HepG2 (cell line): ENCODE data around the gene FCHO2. TPM values are rescaled to one million over a fixed set of nuclear protein-coding genes. Genes with fewer than 3 reads are reported as not detected.

ENCODE experiments used
- ATAC-seq: fragments of 200-7000 bp; cut with Tn5 transposase; 3 replicates; pipeline ENCODE4 v1.9.1; 2020; ENCODE audit warnings: mild to moderate bottlenecking, moderate library complexity
- BruUV-seq: library from RNA; stranded (reverse); fragments of 400-500 nt; replicated peaks from 2 replicates; lab custom pipeline; 2021; lab: Mats Ljungman, UMichigan
- CTCF ChIA-PET: fragments of 300-600 bp; formaldehyde crosslinking; extraction: SDS; loops from one replicate; lab custom pipeline; 2021; ENCODE audit warnings: low total read pairs, inconsistent platforms, low intra/inter-chr PET ratio; lab: Yijun Ruan, JAX
- POLR2A ChIA-PET: fragments of 350-600 bp; sonication (Branson Sonifier 250); formaldehyde crosslinking; loops from one replicate; lab custom pipeline; 2020; ENCODE audit warnings: antibody characterized with exemption, inconsistent platforms; lab: Yijun Ruan, JAX
- DNase-seq: peaks from one replicate; pipeline ENCODE4 v3.0.0-alpha.2; 2015; ENCODE audit warnings: low spot score
- FAIRE-seq: peaks from 3 replicates; lab custom pipeline; 2011; peaks lifted over from hg19 to GRCh38; lab: Jason Lieb, UNC
- H2AFZ ChIP-seq: one replicate; pipeline ENCODE4 v1.6.1; 2011; ENCODE audit warnings: low read length, inconsistent platforms
- H3K27ac ChIP-seq: fragments of 300-600 bp; 3 replicates; pipeline ENCODE4 v1.8.0; 2011; ENCODE audit warnings: mixed run types, mild to moderate bottlenecking, mixed read lengths, low read length, inconsistent platforms; ENCODE audit not compliant: insufficient read depth; ENCODE audit errors: extremely low read length
- H3K27me3 ChIP-seq, 2 experiments: fragments of 200-600 bp in 1 of 2; 2 replicates in 1 of 2; 3 replicates in 1 of 2; pipeline versions ENCODE4 v1.6.0 to v1.8.0; 2011; ENCODE audit warnings: low read length in 2 of 2, mild to moderate bottlenecking in 2 of 2, moderate library complexity in 2 of 2, inconsistent platforms in 1 of 2; ENCODE audit not compliant: insufficient read depth in 2 of 2, control insufficient read depth in 1 of 2
- H3K36me3 ChIP-seq, 2 experiments: fragments of 200-600 bp in 1 of 2; replicated peaks in 1 of 2; 2 replicates in 1 of 2; 3 replicates in 1 of 2; pipeline versions ENCODE4 v1.5.1 to v1.8.0; 2011; ENCODE audit warnings: low read length in 2 of 2, inconsistent platforms in 1 of 2; ENCODE audit not compliant: insufficient read depth in 2 of 2, control insufficient read depth in 1 of 2
- H3K4me1 ChIP-seq: 2 replicates; pipeline ENCODE4 v1.5.1; 2012; ENCODE audit warnings: low read length, inconsistent platforms; ENCODE audit not compliant: insufficient read depth
- H3K4me2 ChIP-seq: 2 replicates; pipeline ENCODE4 v1.6.0; 2011; ENCODE audit warnings: low read depth, low read length, inconsistent platforms
- H3K4me3 ChIP-seq, 3 experiments: fragments of 200-600 bp in 1 of 3; sonication (generic), shearing (Covaris generic) in 1 of 3; replicated peaks in 1 of 3; 2 replicates each; pipeline ENCODE4 v1.5.1; 2011 to 2016; ENCODE audit warnings: low read length in 3 of 3, inconsistent platforms in 2 of 3, low read depth in 2 of 3, mild to moderate bottlenecking in 2 of 3, control low read depth in 1 of 3, mixed read lengths in 1 of 3; ENCODE audit not compliant: insufficient read depth in 1 of 3
- H3K79me2 ChIP-seq: one replicate; pipeline ENCODE4 v1.6.1; 2011; ENCODE audit warnings: low read length, inconsistent platforms; ENCODE audit not compliant: insufficient read depth
- H3K9ac ChIP-seq: 2 replicates; pipeline ENCODE4 v1.6.0; 2011; ENCODE audit warnings: mild to moderate bottlenecking, low read depth, low read length, inconsistent platforms; ENCODE audit not compliant: insufficient read depth
- H3K9me3 ChIP-seq: 2 replicates; pipeline ENCODE4 v1.5.1; 2012; ENCODE audit warnings: mild to moderate bottlenecking, low read length
- H4K20me1 ChIP-seq: 2 replicates; pipeline ENCODE4 v1.6.0; 2011; ENCODE audit warnings: inconsistent platforms, mild to moderate bottlenecking, low read length, moderate library complexity; ENCODE audit not compliant: insufficient read depth
- ARID2 ChIP-seq: sonication (generic); formaldehyde crosslinking; IDR thresholded peaks from 2 replicates; pipeline ENCODE4 v1.8.1; 2022; ENCODE audit warnings: mild to moderate bottlenecking, missing genetic modification reagents, borderline replicate concordance
- HOXA7 ChIP-seq: sonication (generic); formaldehyde crosslinking; IDR thresholded peaks from 2 replicates; pipeline ENCODE4 v1.8.1; 2022; ENCODE audit warnings: mild to moderate bottlenecking, missing genetic modification reagents, moderate library complexity
- KDM3A ChIP-seq: IDR thresholded peaks from 2 replicates; pipeline ENCODE4 v1.6.1; 2018; ENCODE audit warnings: low read depth, missing compliant biosample characterization
- KLF6 ChIP-seq: IDR thresholded peaks from 2 replicates; pipeline ENCODE4 v1.8.0; 2016; ENCODE audit warnings: missing biosample characterization, missing genetic modification reagents
- POLR2A ChIP-seq, 2 experiments: IDR thresholded peaks; 2 replicates each; pipeline ENCODE4 v1.6.1; 2011; ENCODE audit warnings: low read depth in 2 of 2, low read length in 2 of 2, mild to moderate bottlenecking in 1 of 2, moderate library complexity in 1 of 2; ENCODE audit not compliant: insufficient read depth in 1 of 2
- THAP11 ChIP-seq: IDR thresholded peaks from 2 replicates; pipeline ENCODE4 v1.6.1; 2016; ENCODE audit warnings: missing biosample characterization, missing genetic modification reagents
- TOPORS ChIP-seq: sonication (generic); formaldehyde crosslinking; IDR thresholded peaks from 2 replicates; pipeline ENCODE4 v1.8.0; 2023; ENCODE audit warnings: mild to moderate bottlenecking, missing genetic modification reagents
- ZNF30 ChIP-seq: sonication (generic); formaldehyde crosslinking; IDR thresholded peaks from 2 replicates; pipeline ENCODE4 v1.5.0; 2020; ENCODE audit warnings: mild to moderate bottlenecking, missing genetic modification reagents
- ZNF501 ChIP-seq: sonication (generic); formaldehyde crosslinking; IDR thresholded peaks from 2 replicates; pipeline ENCODE4 v1.5.1; 2020; ENCODE audit warnings: mild to moderate bottlenecking, moderate library complexity, missing genetic modification reagents
- ZNF570 ChIP-seq: sonication (generic); formaldehyde crosslinking; IDR thresholded peaks from 2 replicates; pipeline ENCODE4 v1.4.0; 2020; ENCODE audit warnings: mild to moderate bottlenecking, missing genetic modification reagents, borderline replicate concordance
- ZSCAN25 ChIP-seq: sonication (generic); formaldehyde crosslinking; IDR thresholded peaks from 2 replicates; pipeline ENCODE4 v1.8.0; 2022; ENCODE audit warnings: mild to moderate bottlenecking, missing genetic modification reagents
- WGBS: methylation state at CpG from one replicate; pipeline ENCODE4 v1.1.6; 2017; ENCODE audit warnings: low lambda C conversion rate; 5-methylcytosine and 5-hydroxymethylcytosine counted together
- in situ Hi-C: cut with HindIII; loops from 2 replicates; pipeline ENCODE4 v1.10.0; 2017; ENCODE audit warnings: low pct_unique_long_range_greater_than_20kb; ENCODE audit not compliant: extremely low pct_ligation_motif_present
- intact Hi-C: fragments of 100-400 bp; cut with micrococcal nuclease; formaldehyde crosslinking; loops from one replicate; pipeline ENCODE4 v1.10.0; 2022; ENCODE audit not compliant: unreplicated experiment
- polyA plus RNA-seq, 8 experiments: library from polyadenylated mRNA; depleted of rRNA in 3 of 8; stranded (reverse) in 7 of 8; unstranded in 1 of 8; fragments of >200 nt; fragmentation: Illumina TruSeq in 4 of 8; extraction: Trizol in 4 of 8; gene quantifications; 2 replicates each; pipeline versions ENCODE4 v1.2.1 to v1.2.3, GENCODE V29; 2011 to 2016; ENCODE audit warnings: low read depth in 4 of 8, missing spikeins in 1 of 8, mixed read lengths in 1 of 8; ENCODE audit not compliant: insufficient read depth in 1 of 8
- total RNA-seq, 5 experiments: library from RNA; depleted of rRNA; stranded (reverse); fragments of >200 nt; fragmentation: Illumina TruSeq; extraction: Trizol; gene quantifications; 2 replicates each; pipeline ENCODE4 v1.2.3, GENCODE V29; 2016; ENCODE audit warnings: low read depth in 1 of 5
- TF ChIP-seq, protein P1 (sequence below): sonication (generic); formaldehyde crosslinking; IDR thresholded peaks from 2 replicates; pipeline ENCODE4 v1.8.1; 2023; ENCODE audit warnings: missing genetic modification reagents, mild to moderate bottlenecking, borderline replicate concordance

The FCHO2 gene
- total and polyA plus RNA-seq, 2 of the 13 experiments (the other 11 are each of a cell fraction or from before 2014, with no cell fraction given), result 11.6 to 17.3 TPM

DNA sequence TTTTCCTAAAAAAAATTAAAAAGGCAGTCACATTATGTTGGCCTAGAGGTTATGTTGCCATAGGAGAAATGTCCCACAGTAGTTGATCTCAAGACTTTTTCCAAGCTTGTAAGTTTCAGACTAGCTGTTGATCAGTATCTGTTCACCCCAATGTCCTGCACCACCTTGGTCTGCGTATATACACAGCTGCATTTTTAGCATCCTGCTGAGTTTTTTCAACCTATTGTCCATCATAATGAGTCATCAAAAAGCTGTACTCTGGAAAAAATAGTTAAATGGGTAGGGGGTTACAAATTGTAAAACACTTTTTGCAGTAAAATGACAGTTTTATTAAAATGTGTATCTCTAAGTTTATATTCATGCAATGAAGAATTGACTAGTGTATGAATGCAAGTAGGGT is 111.4 kb downstream of the FCHO2 start:
- Histone ChIP-seq H3K36me3 (peaks cover 0 to 8% of the 10 kb centered on the region in 2 experiments; a peak in 3 of 5 replicates), H3K27me3 (no peaks in the 10 kb centered on the region), H3K4me1 (no peaks in the 10 kb centered on the region), H3K27ac (no peak overlapping the region), H4K20me1 (no peaks in the 10 kb centered on the region), H3K9ac (no peak overlapping the region), H3K79me2 (no peaks in the 10 kb centered on the region), H3K4me2 (no peak overlapping the region), H2AFZ (no peak overlapping the region), H3K9me3 (no peaks in the 10 kb centered on the region)
- 88% methylated on average over 1 of the region's 1 CpG for WGBS
- in situ Hi-C loops, result no loop called here
- DNase-seq, result no peak
- ATAC-seq, result no peak
- no TSS peak for BruUV-seq
- POLR2A ChIA-PET, result no interaction called here
- TF ChIP-seq, protein P1, sequence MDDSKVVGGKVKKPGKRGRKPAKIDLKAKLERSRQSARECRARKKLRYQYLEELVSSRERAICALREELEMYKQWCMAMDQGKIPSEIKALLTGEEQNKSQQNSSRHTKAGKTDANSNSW (CRISPR knock-in tag), result no peak
- no peak for TF ChIP-seq ZNF30
- TF ChIP-seq ZNF570 (CRISPR knock-in tag), result no peak
- TF ChIP-seq THAP11, result no peak
- no peak for TF ChIP-seq ZNF501 (CRISPR knock-in tag)
- TF ChIP-seq TOPORS (CRISPR knock-in tag), result no peak
- no peak for TF ChIP-seq POLR2A (IDR thresholded peaks at IDR 0.05; ENCODE audit: insufficient read depth in 1 of 2, low read depth in 2 of 2, low read length in 2 of 2)
- no peak for TF ChIP-seq ZSCAN25 (CRISPR knock-in tag)
- no peak for TF ChIP-seq HOXA7 (CRISPR knock-in tag)
- TF ChIP-seq, all 625 proteins: peak for 0
- CTCF ChIA-PET, result no interaction called here
- FAIRE-seq, result no peak
- intact Hi-C loops, result no loop called here
- no peak overlapping the region for H3K4me3 ChIP-seq

DNA sequence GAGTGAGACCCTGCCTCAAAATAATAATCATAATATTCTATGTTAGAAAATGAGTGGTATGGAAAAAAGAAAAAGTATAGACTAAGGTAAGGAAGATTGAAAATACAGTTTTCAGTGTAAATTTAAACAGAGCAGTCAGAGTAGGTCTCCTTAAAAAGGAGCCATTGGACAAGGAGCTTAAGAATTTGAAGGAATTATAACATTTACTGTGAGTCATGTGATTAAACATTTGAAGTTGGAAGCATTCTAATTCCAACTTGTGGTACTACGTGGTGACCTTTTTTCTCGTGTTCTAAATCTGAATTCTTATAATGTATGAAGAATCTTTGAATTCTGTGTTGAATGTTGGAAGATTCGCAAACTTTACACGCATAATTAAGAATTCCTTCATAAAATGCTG is 125.3 kb downstream of the FCHO2 start:
- ChIA-PET CTCF (no interaction called here), POLR2A (no interaction called here)
- Histone ChIP-seq H3K4me1 (no peaks in the 10 kb centered on the region), H3K9ac (no peak overlapping the region), H3K27ac (no peak overlapping the region), H4K20me1 (no peaks in the 10 kb centered on the region), H3K4me2 (no peak overlapping the region), H3K9me3 (no peaks in the 10 kb centered on the region), H3K27me3 (no peaks in the 10 kb centered on the region), H2AFZ (no peak overlapping the region), H3K4me3 (no peak overlapping the region), H3K79me2 (no peaks in the 10 kb centered on the region), H3K36me3 (peaks cover 3 to 25% of the 10 kb centered on the region in 2 experiments; a peak in 2 of 5 replicates)
- in situ Hi-C loops, result loop anchor here (10.0 kb wide), 1 partner anchor 124 kb away; no protein-coding TSS in a partner anchor
- ATAC-seq (no peak), FAIRE-seq (no peak), DNase-seq (no peak)
- intact Hi-C loops, result loop anchor here (5.0 kb wide), 2 partner anchors 121 to 371 kb away; no protein-coding TSS in a partner anchor
- TF ChIP-seq KDM3A (CRISPR knock-in tag) (no peak), ARID2 (CRISPR knock-in tag) (no peak), KLF6 (no peak)
- BruUV-seq, result no TSS peak
- WGBS, result 96% methylated on average over 4 of the region's 4 CpGs
